WTC11 (cell line): ENCODE measurements around the gene GHRHR. TPM values are rescaled to one million over a fixed set of nuclear protein-coding genes. Genes with fewer than 3 reads are reported as not detected.

ENCODE experiments used
- ATAC-seq: fragments of 200-7000 bp; cut with Tn5 transposase; 2 replicates; pipeline ENCODE4 v1.10.0; 2021; ENCODE audit warnings: mild to moderate bottlenecking, moderate library complexity
- CTCF ChIA-PET: fragments of 300-600 bp; sonication (Branson Sonifier 250); formaldehyde crosslinking; loops from one replicate; lab custom pipeline; 2021; ENCODE audit warnings: antibody characterized with exemption; lab: Charles Lee
- POLR2A ChIA-PET: fragments of 350-600 bp; sonication (Branson Sonifier 250); formaldehyde crosslinking; loops from one replicate; lab custom pipeline; 2021; ENCODE audit warnings: antibody characterized with exemption; lab: Charles Lee
- DNase-seq: peaks from one replicate; pipeline ENCODE4 v3.0.0; 2021; ENCODE audit warnings: low spot score
- H3K27ac Mint-ChIP-seq: 2 replicates; pipeline ENCODE4 v1.8.0; 2021; ENCODE audit warnings: mixed read lengths
- H3K27me3 Mint-ChIP-seq: 2 replicates; pipeline ENCODE4 v1.8.0; 2021; ENCODE audit warnings: low read depth, mild to moderate bottlenecking, moderate library complexity, mixed read lengths
- H3K36me3 Mint-ChIP-seq: 2 replicates; pipeline ENCODE4 v1.8.0; 2021; ENCODE audit warnings: mixed read lengths
- H3K4me1 Mint-ChIP-seq: 2 replicates; pipeline ENCODE4 v1.8.0; 2022; ENCODE audit warnings: mixed read lengths
- H3K4me3 Mint-ChIP-seq: 2 replicates; pipeline ENCODE4 v1.8.0; 2021; ENCODE audit warnings: mild to moderate bottlenecking, moderate library complexity, mixed read lengths
- H3K9me3 Mint-ChIP-seq: 2 replicates; pipeline ENCODE4 v1.8.0; 2021; ENCODE audit warnings: mixed read lengths
- FOXJ3 ChIP-seq: sonication (generic); formaldehyde crosslinking; IDR thresholded peaks from 2 replicates; pipeline ENCODE4 v1.9.0; 2021; ENCODE audit warnings: missing genetic modification reagents, mild to moderate bottlenecking, borderline replicate concordance
- FOXP1 ChIP-seq: sonication (generic); formaldehyde crosslinking; IDR thresholded peaks from 2 replicates; pipeline ENCODE4 v1.8.0; 2022; ENCODE audit warnings: missing genetic modification reagents, mild to moderate bottlenecking, moderate library complexity, borderline replicate concordance
- JUN ChIP-seq: sonication (generic); formaldehyde crosslinking; IDR thresholded peaks from 2 replicates; pipeline ENCODE4 v1.8.0; 2023; ENCODE audit warnings: mild to moderate bottlenecking, missing genetic modification reagents
- MXD4 ChIP-seq: fragments of 250-450 bp; sonication (Bioruptor Pico); IDR thresholded peaks from 2 replicates; pipeline ENCODE4 v1.8.0; 2021; ENCODE audit warnings: mild to moderate bottlenecking, moderate library complexity, borderline replicate concordance
- NFE2L1 ChIP-seq: sonication (generic); formaldehyde crosslinking; IDR thresholded peaks from 2 replicates; pipeline ENCODE4 v1.8.1; 2023; ENCODE audit warnings: missing genetic modification reagents
- NR3C1 ChIP-seq: sonication (generic); formaldehyde crosslinking; conservative IDR thresholded peaks from 2 replicates; pipeline ENCODE4 v1.8.1; 2023; ENCODE audit warnings: low read depth, mild to moderate bottlenecking, missing genetic modification reagents
- SMAD3 ChIP-seq: sonication (generic); formaldehyde crosslinking; IDR thresholded peaks from 2 replicates; pipeline ENCODE4 v1.8.0; 2022; ENCODE audit warnings: missing genetic modification reagents, mild to moderate bottlenecking, borderline replicate concordance
- TCF7 ChIP-seq: sonication (generic); formaldehyde crosslinking; IDR thresholded peaks from 2 replicates; pipeline ENCODE4 v1.8.0; 2022; ENCODE audit warnings: mild to moderate bottlenecking, low read depth, missing genetic modification reagents, moderate library complexity
- TEAD4 ChIP-seq: sonication (generic); formaldehyde crosslinking; IDR thresholded peaks from 2 replicates; pipeline ENCODE4 v1.8.0; 2022; ENCODE audit warnings: mild to moderate bottlenecking, missing genetic modification reagents
- ZNF263 ChIP-seq: sonication (generic); formaldehyde crosslinking; IDR thresholded peaks from 2 replicates; pipeline ENCODE4 v1.8.1; 2022; ENCODE audit warnings: low read depth, mild to moderate bottlenecking, moderate library complexity, missing genetic modification reagents
- total RNA-seq: library from RNA; stranded (reverse); gene quantifications from 3 replicates; pipeline ENCODE4 v1.2.3, GENCODE V29; 2021
- TF ChIP-seq, protein P1 (sequence below): fragments of 250-450 bp; sonication (Bioruptor Pico); IDR thresholded peaks from 2 replicates; pipeline ENCODE4 v1.9.0; 2021; ENCODE audit warnings: moderate library complexity, mild to moderate bottlenecking, inconsistent platforms, borderline replicate concordance
- TF ChIP-seq, protein P2 (sequence below): sonication (generic); formaldehyde crosslinking; IDR thresholded peaks from 2 replicates; pipeline ENCODE4 v1.8.1; 2022; ENCODE audit warnings: low read depth, mild to moderate bottlenecking, moderate library complexity, missing genetic modification reagents, borderline replicate concordance
- TF ChIP-seq, protein P3 (sequence below): fragments of 250-450 bp; sonication (Bioruptor Pico); IDR thresholded peaks from 2 replicates; pipeline ENCODE4 v2.1.2; 2022; ENCODE audit warnings: mild to moderate bottlenecking, moderate library complexity
- TF ChIP-seq, protein P4 (sequence below): fragments of 250-450 bp; sonication (Bioruptor Pico); conservative IDR thresholded peaks from 2 replicates; pipeline ENCODE4 v1.9.0; 2021; ENCODE audit warnings: mild to moderate bottlenecking
- TF ChIP-seq, protein P5 (sequence below): sonication (generic); formaldehyde crosslinking; conservative IDR thresholded peaks from 2 replicates; pipeline ENCODE4 v1.8.1; 2022; ENCODE audit warnings: mild to moderate bottlenecking, missing genetic modification reagents
- TF ChIP-seq, protein P6 (sequence below): sonication (generic); formaldehyde crosslinking; IDR thresholded peaks from 2 replicates; pipeline ENCODE4 v1.8.1; 2023; ENCODE audit warnings: mild to moderate bottlenecking, missing genetic modification reagents, moderate library complexity
- TF ChIP-seq, protein P7 (sequence below): sonication (generic); formaldehyde crosslinking; IDR thresholded peaks from 2 replicates; pipeline ENCODE4 v1.8.1; 2023; ENCODE audit warnings: mild to moderate bottlenecking, missing genetic modification reagents
- TF ChIP-seq, protein P8 (sequence below): sonication (generic); formaldehyde crosslinking; IDR thresholded peaks from 2 replicates; pipeline ENCODE4 v1.8.0; 2022; ENCODE audit warnings: mild to moderate bottlenecking, missing genetic modification reagents
- TF ChIP-seq, protein P9 (sequence below): sonication (generic); formaldehyde crosslinking; IDR thresholded peaks from 2 replicates; pipeline ENCODE4 v1.8.0; 2022; ENCODE audit warnings: mild to moderate bottlenecking, missing genetic modification reagents

GHRHR gene
- total RNA-seq, 1 experiment from 2014 or later: 5.0 TPM

DNA sequence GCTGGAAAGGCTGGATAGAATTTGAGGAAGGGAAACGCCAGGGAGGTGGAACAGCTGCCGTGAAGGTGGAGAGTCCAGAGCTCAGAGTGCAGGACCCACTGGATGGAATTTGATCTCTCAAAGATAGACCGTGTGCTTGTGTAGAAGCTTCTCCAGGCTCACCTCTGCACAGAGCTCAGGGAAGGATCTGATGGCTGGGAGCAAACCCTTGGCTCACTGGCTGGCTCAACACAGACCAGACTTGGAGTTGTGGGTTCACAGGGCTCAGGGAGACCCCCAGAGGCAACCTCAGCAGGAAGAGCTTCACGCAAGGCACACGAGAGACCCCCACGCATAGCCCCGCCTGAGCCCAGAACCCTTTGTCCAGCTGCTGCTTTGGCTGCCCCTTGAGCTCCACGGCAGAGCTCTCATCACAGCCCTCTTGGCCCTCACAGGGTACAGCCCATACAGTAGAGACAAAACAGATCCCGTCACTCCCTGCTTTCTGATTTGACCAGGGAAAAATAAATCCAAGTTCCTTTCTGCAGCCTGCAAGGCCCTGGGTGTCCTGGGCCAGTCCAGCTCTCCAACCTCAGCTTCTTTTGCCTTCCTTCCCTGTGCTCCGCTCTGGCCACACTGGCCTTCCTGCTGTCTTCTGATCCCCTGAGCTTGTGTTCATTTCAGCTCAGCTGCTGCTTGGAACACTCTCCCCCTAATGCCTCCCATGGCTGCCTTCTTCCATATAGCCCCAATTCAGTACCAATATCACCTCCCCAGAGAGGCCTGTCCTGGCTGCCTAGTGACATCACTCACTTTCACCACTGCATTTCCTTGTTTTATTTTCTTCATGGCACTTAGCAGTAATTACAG, 26.3 kb downstream of the GHRHR start:
- no peak for DNase-seq
- peaks cover 16% of the 10 kb centered on the region for H3K36me3 Mint-ChIP-seq
- H3K4me3 Mint-ChIP-seq: no peak overlapping the region
- ATAC-seq: no peak
- peaks cover 7% of the 10 kb centered on the region for H3K27me3 Mint-ChIP-seq
- H3K27ac Mint-ChIP-seq: peak overlapping the region; percentile 29; the same call in 1 of the 2 replicates
- ChIA-PET CTCF (interaction anchor here (2.5 to 12.5 kb wide), 4 partner anchors 52 to 134 kb away, joined by 14 to 882 read pairs (median 155); partner anchors contain the start of gene ADCYAP1R1), POLR2A (no interaction called here)
- TF ChIP-seq, protein P1, sequence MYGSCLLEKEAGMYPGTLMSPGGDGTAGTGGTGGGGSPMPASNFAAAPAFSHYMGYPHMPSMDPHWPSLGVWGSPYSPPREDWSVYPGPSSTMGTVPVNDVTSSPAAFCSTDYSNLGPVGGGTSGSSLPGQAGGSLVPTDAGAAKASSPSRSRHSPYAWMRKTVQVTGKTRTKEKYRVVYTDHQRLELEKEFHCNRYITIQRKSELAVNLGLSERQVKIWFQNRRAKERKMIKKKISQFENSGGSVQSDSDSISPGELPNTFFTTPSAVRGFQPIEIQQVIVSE (CRISPR knock-in tag): no peak
- H3K9me3 Mint-ChIP-seq: peaks cover 9% of the 10 kb centered on the region
- H3K4me1 Mint-ChIP-seq: peaks cover 57% of the 10 kb centered on the region

DNA sequence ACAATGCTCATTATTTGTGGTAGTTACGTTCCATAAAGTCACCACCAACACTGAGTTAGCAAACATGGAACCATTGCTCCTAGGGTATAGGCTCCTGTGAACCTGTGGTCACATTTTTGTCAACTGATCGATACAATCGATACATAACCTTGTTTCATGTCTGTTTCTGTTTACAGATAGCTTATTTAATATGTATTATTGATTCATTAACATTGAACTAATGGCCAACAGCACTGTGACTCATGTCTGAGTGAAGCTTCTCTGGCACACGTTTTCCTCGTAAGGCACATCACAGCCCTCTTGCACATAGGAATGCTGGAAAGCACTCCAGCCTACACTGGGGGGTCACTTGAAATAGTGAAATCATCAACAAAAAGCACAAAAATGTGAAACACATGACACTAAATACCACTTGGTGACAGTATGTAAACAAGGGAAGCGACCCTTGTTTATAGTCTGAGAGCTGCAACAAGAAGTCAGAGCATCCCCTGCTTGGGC, 27.0 kb downstream of the GHRHR start:
- no peak for TF ChIP-seq ZNF263 (CRISPR knock-in tag)
- TF ChIP-seq, protein P2, sequence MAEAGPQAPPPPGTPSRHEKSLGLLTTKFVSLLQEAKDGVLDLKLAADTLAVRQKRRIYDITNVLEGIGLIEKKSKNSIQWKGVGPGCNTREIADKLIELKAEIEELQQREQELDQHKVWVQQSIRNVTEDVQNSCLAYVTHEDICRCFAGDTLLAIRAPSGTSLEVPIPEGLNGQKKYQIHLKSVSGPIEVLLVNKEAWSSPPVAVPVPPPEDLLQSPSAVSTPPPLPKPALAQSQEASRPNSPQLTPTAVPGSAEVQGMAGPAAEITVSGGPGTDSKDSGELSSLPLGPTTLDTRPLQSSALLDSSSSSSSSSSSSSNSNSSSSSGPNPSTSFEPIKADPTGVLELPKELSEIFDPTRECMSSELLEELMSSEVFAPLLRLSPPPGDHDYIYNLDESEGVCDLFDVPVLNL (CRISPR knock-in tag): no peak
- no peak for TF ChIP-seq TCF7 (CRISPR knock-in tag)
- TF ChIP-seq, protein P3, sequence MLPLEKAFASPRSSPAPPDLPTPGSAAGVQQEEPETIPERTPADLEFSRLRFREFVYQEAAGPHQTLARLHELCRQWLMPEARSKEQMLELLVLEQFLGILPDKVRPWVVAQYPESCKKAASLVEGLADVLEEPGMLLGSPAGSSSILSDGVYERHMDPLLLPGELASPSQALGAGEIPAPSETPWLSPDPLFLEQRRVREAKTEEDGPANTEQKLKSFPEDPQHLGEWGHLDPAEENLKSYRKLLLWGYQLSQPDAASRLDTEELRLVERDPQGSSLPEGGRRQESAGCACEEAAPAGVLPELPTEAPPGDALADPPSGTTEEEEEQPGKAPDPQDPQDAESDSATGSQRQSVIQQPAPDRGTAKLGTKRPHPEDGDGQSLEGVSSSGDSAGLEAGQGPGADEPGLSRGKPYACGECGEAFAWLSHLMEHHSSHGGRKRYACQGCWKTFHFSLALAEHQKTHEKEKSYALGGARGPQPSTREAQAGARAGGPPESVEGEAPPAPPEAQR (CRISPR knock-in tag): no peak
- TF ChIP-seq, protein P4, sequence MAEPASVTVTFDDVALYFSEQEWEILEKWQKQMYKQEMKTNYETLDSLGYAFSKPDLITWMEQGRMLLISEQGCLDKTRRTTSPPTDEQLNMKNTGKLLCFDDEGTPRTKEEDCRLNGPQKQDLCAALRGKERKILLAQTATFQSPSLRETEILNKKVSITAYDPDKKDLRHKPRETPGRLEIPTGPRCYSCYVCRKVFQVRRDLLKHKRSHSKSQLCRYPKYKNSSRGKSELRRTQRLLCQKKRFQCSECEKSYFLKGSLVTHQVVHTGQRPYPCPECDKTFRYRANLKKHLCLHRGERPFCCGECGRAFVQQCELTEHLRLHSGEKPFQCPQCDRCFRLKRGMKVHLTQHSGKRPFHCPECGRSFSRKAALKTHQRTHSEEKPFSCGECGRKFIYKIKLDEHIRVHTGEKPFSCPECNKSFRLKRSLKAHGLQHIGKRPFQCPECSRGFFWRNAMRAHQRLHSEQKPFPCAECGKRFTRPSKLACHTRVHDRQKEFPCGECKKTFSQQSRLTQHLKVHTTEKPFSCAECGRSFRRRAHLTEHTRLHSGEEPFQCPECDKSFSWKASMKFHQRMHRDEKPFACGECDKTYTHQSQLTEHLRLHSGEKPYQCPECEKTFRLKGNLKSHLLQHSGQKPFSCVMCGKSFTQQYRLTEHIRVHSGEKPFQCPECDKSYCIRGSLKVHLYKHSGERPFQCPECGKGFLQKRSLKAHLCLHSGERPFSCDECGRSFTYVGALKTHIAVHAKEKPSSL: no peak
- TF ChIP-seq TEAD4 (CRISPR knock-in tag): no peak
- TF ChIP-seq NR3C1 (CRISPR knock-in tag): no peak
- TF ChIP-seq, protein P5, sequence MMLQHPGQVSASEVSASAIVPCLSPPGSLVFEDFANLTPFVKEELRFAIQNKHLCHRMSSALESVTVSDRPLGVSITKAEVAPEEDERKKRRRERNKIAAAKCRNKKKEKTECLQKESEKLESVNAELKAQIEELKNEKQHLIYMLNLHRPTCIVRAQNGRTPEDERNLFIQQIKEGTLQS (CRISPR knock-in tag): no peak
- TF ChIP-seq FOXJ3 (CRISPR knock-in tag): no peak
- no peak for TF ChIP-seq NFE2L1
- TF ChIP-seq SMAD3 (CRISPR knock-in tag): no peak
- TF ChIP-seq JUN (CRISPR knock-in tag): no peak
- TF ChIP-seq, protein P6, sequence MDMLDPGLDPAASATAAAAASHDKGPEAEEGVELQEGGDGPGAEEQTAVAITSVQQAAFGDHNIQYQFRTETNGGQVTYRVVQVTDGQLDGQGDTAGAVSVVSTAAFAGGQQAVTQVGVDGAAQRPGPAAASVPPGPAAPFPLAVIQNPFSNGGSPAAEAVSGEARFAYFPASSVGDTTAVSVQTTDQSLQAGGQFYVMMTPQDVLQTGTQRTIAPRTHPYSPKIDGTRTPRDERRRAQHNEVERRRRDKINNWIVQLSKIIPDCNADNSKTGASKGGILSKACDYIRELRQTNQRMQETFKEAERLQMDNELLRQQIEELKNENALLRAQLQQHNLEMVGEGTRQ (CRISPR knock-in tag): no peak
- TF ChIP-seq, protein P7, sequence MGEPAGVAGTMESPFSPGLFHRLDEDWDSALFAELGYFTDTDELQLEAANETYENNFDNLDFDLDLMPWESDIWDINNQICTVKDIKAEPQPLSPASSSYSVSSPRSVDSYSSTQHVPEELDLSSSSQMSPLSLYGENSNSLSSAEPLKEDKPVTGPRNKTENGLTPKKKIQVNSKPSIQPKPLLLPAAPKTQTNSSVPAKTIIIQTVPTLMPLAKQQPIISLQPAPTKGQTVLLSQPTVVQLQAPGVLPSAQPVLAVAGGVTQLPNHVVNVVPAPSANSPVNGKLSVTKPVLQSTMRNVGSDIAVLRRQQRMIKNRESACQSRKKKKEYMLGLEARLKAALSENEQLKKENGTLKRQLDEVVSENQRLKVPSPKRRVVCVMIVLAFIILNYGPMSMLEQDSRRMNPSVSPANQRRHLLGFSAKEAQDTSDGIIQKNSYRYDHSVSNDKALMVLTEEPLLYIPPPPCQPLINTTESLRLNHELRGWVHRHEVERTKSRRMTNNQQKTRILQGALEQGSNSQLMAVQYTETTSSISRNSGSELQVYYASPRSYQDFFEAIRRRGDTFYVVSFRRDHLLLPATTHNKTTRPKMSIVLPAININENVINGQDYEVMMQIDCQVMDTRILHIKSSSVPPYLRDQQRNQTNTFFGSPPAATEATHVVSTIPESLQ (CRISPR knock-in tag): no peak
- TF ChIP-seq MXD4 (CRISPR knock-in tag): no peak
- TF ChIP-seq FOXP1: no peak
- TF ChIP-seq, protein P8, sequence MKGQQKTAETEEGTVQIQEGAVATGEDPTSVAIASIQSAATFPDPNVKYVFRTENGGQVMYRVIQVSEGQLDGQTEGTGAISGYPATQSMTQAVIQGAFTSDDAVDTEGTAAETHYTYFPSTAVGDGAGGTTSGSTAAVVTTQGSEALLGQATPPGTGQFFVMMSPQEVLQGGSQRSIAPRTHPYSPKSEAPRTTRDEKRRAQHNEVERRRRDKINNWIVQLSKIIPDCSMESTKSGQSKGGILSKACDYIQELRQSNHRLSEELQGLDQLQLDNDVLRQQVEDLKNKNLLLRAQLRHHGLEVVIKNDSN (CRISPR knock-in tag): no peak
- TF ChIP-seq, protein P9, sequence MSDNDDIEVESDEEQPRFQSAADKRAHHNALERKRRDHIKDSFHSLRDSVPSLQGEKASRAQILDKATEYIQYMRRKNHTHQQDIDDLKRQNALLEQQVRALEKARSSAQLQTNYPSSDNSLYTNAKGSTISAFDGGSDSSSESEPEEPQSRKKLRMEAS: no peak
- TF ChIP-seq, protein P1 (CRISPR knock-in tag): no peak
- H3K36me3 Mint-ChIP-seq: peaks cover 16% of the 10 kb centered on the region
- H3K27me3 Mint-ChIP-seq: peaks cover 7% of the 10 kb centered on the region
- ATAC-seq (no peak), DNase-seq (no peak)
- CTCF ChIA-PET: interaction anchor here (0.7 to 12.5 kb wide), 4 partner anchors 52 to 133 kb away, joined by 3 to 882 read pairs (median 155); partner anchors contain the start of gene ADCYAP1R1
- H3K4me1 Mint-ChIP-seq: peaks cover 50% of the 10 kb centered on the region
- no peak overlapping the region for H3K4me3 Mint-ChIP-seq
- H3K9me3 Mint-ChIP-seq: peaks cover 9% of the 10 kb centered on the region
- POLR2A ChIA-PET: no interaction called here
- H3K27ac Mint-ChIP-seq: no peak overlapping the region; the same call in 1 of the 2 replicates
